Measurements from ENCODE around the gene WAS. TPM values are rescaled to one million over a fixed set of nuclear protein-coding genes. Genes with fewer than 3 reads are reported as not detected.
A peak's percentile ranks its signal among the peaks of the same experiment; 100 is the strongest.

WAS gene
- polyA plus RNA-seq, 2 of the 4 experiments (the other 2 are of a cell fraction) = 0.05 to 0.44 TPM

DNA sequence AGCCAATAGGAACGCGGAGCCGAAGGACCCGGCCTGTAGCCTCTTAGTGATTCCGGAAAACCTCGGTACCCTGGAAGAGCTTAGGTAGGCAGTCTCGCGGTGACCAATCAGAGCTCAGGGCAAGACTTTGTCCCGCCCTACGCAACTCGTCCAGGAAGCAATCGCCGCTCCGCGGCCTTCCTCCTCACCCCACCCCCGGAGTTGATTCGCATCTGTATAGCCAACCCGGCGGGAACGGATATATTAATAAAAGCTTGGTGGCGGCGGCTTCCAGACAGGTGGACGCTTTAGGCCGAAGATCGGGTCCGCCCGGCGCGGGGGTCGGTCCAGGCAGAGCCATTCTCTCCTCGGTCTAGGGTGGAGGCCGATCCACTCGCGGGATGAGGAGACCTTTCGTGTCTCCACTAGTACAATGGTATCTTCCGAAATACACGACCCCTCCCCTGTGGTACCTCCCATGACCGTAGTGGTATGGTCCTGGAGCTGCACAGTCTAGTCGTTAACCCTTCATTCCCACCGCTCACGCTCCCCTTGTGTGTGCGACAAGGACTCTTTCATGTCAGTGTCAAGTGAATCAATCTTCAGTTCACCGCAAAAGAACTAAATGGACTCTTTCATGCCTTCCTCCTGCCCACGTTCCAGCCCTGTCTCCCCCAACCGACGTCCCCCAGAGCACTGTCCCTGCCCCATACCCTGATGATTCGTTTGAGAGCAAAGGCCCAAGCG is 53.8 kb downstream of the WAS start:
- Histone ChIP-seq H3K4me2 (peak overlapping the region; percentile 99), H3K4me3 (peak overlapping the region; percentile 76), H3K27ac (peak overlapping the region; percentile 93 to 97), H3K4me1 (peaks cover 6% of the 10 kb centered on the region), H3K9me3 (no peaks in the 10 kb centered on the region)
- 4% methylated on average over 36 of the region's 48 CpGs for WGBS (ENCODE audit: missing lambda C conversion rate)
- ChIA-PET CTCF (interaction anchor here (0.9 to 1.2 kb wide), 2 partner anchors 15 to 179 kb away, joined by 3 read pairs; no protein-coding TSS in a partner anchor), POLR2A (interaction anchor here (0.5 to 1.6 kb wide), 14 partner anchors 9 to 935 kb away, joined by 3 to 23 read pairs (median 4); partner anchors contain the start of genes HDAC6, OTUD5, PQBP1 and RBM3)
- DNase-seq (ENCODE audit: low read depth in 1 of 2, low spot score in 1 of 2) (peak; percentile 87 to 99), FAIRE-seq (peak; percentile 65), ATAC-seq (peak; percentile 100)
- TF ChIP-seq FOXS1 (CRISPR knock-in tag; IDR thresholded peaks at IDR 0.05) (no peak), FOSB (CRISPR knock-in tag; IDR thresholded peaks at IDR 0.05) (0 out of 2 replicates have a peak, but pooled peaks have one; percentile 52), JUNB (IDR thresholded peaks at IDR 0.05) (no peak), ELK1 (IDR thresholded peaks at IDR 0.05; ENCODE audit: low read depth, low read length) (no peak), POLR2A (IDR thresholded peaks at IDR 0.05; ENCODE audit: low read length) (peak; percentile 37; the same call in 1 of the 2 replicates), PHF8 (IDR thresholded peaks at IDR 0.05; ENCODE audit: borderline replicate concordance, low read depth) (peak; percentile 85), JUN (IDR thresholded peaks at IDR 0.05) (peak; percentile 43 to 88; a peak in 4 of 5 replicates), EHMT2 (IDR thresholded peaks at IDR 0.05; ENCODE audit: low read depth) (no peak), MAX (IDR thresholded peaks at IDR 0.05) (peak; percentile 57; the same call in 1 of the 2 replicates), MAFK (IDR thresholded peaks at IDR 0.05; ENCODE audit: partially characterized antibody) (peak; percentile 77), CBX2 (IDR thresholded peaks at IDR 0.05; ENCODE audit: borderline replicate concordance, low read depth) (no peak), MYC (IDR thresholded peaks at IDR 0.05; ENCODE audit: borderline replicate concordance, low read length) (no peak), EHF (CRISPR knock-in tag; IDR thresholded peaks at IDR 0.05) (peak; percentile 23; the same call in 1 of the 2 replicates), CHD2 (IDR thresholded peaks at IDR 0.05; ENCODE audit: low read length, partially characterized antibody) (no peak), GATA3 (IDR thresholded peaks at IDR 0.05; ENCODE audit: borderline replicate concordance) (0 out of 2 replicates have a peak, but pooled peaks have one; percentile 35), HOXA7 (CRISPR knock-in tag; IDR thresholded peaks at IDR 0.05) (0 out of 2 replicates have a peak, but pooled peaks have one; percentile 17), KDM1A (IDR thresholded peaks at IDR 0.05; ENCODE audit: low read depth) (no peak), HEYL (CRISPR knock-in tag; IDR thresholded peaks at IDR 0.05) (no peak), RFX5 (IDR thresholded peaks at IDR 0.05) (peak; percentile 52; the same call in 1 of the 2 replicates), RARB (CRISPR knock-in tag; IDR thresholded peaks at IDR 0.05) (no peak), HOXB5 (CRISPR knock-in tag; IDR thresholded peaks at IDR 0.05) (0 out of 2 replicates have a peak, but pooled peaks have one; percentile 54)
- TF ChIP-seq, protein P1, sequence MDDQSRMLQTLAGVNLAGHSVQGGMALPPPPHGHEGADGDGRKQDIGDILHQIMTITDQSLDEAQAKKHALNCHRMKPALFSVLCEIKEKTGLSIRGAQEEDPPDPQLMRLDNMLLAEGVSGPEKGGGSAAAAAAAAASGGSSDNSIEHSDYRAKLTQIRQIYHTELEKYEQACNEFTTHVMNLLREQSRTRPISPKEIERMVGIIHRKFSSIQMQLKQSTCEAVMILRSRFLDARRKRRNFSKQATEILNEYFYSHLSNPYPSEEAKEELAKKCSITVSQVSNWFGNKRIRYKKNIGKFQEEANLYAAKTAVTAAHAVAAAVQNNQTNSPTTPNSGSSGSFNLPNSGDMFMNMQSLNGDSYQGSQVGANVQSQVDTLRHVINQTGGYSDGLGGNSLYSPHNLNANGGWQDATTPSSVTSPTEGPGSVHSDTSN (IDR thresholded peaks at IDR 0.05) = no peak
- TF ChIP-seq, protein P2, sequence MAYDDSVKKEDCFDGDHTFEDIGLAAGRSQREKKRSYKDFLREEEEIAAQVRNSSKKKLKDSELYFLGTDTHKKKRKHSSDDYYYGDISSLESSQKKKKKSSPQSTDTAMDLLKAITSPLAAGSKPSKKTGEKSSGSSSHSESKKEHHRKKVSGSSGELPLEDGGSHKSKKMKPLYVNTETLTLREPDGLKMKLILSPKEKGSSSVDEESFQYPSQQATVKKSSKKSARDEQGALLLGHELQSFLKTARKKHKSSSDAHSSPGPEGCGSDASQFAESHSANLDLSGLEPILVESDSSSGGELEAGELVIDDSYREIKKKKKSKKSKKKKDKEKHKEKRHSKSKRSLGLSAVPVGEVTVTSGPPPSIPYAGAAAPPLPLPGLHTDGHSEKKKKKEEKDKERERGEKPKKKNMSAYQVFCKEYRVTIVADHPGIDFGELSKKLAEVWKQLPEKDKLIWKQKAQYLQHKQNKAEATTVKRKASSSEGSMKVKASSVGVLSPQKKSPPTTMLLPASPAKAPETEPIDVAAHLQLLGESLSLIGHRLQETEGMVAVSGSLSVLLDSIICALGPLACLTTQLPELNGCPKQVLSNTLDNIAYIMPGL (CRISPR knock-in tag; IDR thresholded peaks at IDR 0.05; ENCODE audit: borderline replicate concordance) = no peak

Measured in A549 (cell line).